GM21526 (cell line): ENCODE data around the gene SLC6A6.

Source experiments
- ATAC-seq: cut with Tn5 transposase; IDR thresholded peaks from one replicate; pipeline ENCODE4 v1.9.1; 2021; ENCODE audit warnings: moderate library complexity; ENCODE audit not compliant: unreplicated experiment, low FRiP score

Gene SLC6A6

DNA sequence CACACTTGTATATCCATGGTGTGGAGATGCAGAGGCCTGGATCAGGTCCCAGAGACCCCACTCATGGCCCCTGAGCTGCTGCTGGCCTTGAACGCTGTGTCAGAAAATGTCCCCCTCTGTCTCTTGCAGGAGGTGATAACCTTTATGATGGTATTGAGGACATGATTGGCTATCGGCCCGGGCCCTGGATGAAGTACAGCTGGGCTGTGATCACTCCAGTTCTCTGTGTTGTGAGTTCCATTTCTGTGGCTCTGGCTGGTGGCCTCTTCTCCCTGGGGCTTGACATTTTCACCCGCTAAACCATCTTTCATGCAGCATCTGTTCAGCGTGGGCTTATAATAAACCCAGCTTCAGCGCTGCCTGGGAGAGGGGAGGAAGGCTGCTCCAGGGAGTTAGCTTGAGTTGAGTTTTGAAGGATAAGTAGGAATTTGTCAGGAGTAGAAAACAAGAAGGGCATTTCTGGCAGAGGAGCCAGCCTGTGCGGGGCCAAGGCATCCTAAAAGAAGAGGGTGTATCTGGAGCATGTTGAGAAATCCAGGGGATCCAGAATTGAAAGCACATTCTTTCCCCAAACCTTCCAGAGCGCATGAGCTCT lies 76.6 kb downstream of the SLC6A6 start:
- ATAC-seq: no peak

DNA sequence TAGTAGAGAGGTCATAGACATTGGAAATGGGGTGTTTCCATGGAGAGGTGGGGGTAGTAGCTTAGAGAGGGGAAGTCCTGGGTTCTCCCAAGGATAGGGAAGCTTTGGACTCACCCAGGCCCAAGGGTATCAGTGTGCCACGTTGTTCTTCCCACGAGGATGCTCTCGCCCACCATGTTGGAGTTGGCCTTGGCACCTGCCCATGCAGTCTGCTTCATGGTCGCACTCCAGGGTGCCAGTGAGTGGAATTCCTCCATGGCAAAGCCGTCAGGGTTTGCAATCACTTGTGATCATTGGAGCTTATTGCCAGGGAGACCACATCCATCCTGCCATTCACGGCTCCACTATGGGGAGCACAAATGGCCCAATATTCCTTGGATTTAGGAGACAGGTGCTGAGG lies 77.2 kb downstream of the SLC6A6 start:
- ATAC-seq: no peak

DNA sequence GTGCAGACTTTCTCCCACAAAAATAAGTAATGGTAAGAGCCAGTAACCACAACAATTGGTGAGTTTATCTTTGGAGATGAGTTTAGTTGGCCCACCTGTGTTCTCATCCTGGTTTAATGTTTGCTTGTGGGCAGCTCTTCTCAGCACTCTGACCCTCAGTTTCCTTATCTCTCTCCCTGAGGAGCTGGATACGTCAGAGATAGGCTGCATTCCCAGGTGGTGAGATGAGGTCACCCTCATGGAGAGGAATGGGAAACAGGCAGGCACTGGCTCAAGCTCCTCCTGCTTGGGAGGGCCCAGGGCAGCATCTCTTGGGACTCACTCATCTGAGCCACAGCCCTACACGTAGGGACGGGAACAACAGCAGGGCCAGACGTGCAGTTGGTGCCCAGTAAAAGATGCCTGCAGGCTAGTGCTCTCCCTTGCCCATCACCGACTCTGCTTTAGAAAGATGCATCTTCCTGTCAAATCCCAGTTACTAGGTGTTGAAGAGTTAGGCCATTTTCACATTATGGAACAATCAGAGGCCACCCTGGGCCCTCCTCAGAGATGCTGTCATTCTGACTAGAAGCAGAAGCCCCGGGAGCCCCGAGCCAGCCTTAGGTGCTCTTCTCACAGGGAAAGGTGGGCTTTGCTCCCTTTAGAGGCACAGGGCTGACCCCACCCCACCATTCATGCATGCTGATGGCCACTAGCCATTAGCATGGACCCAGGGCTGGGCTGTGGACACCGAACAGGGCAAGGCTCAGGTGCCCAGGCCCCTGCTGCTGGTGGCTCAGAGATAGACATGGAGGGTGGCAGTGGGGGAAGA lies 78.0 kb downstream of the SLC6A6 start:
- no peak for ATAC-seq

DNA sequence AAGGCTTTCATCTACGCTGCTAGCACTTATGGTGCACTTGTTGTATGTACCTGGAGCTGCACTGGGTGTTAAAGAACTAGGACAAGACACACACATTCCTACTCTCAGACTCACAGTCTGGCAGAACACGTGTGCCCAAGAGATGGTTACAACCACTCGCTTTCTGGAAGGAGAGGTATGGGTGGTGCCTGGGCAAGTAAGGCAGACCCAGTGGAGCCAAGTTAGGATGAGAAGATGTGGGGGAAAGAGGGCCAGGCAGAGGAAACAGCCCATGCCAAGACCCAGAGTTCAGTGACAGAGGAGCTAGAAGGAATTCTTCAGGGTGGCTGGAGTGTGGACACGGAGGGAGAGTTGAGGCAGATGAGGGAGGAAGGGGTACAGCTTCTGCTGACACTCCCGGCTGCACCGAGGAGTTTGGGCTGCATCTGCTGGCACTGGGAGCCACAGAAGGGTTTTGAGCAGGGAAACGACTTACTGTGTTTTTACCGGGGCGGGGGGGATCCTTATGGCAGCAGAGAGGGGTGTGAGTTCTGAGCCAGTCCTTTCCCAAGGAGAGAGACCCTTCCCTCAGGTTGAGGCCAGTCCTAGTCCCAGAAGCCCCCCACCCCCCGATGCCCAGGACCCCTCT lies 78.7 kb downstream of the SLC6A6 start:
- ATAC-seq: no peak

DNA sequence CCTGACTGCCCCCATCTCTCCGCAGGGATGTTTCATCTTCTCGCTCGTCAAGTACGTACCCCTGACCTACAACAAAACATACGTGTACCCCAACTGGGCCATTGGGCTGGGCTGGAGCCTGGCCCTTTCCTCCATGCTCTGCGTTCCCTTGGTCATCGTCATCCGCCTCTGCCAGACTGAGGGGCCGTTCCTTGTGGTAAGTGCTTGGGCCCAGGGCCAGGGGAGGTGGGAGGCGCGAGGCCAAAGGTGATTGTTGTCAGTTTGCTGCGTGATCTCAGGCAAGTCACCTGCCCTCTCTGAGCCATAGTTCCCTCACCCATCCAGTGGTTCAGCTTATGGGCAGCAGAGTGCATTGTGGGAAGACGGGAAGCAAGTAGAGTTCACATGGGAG lies 79.2 kb downstream of the SLC6A6 start:
- ATAC-seq: no peak

DNA sequence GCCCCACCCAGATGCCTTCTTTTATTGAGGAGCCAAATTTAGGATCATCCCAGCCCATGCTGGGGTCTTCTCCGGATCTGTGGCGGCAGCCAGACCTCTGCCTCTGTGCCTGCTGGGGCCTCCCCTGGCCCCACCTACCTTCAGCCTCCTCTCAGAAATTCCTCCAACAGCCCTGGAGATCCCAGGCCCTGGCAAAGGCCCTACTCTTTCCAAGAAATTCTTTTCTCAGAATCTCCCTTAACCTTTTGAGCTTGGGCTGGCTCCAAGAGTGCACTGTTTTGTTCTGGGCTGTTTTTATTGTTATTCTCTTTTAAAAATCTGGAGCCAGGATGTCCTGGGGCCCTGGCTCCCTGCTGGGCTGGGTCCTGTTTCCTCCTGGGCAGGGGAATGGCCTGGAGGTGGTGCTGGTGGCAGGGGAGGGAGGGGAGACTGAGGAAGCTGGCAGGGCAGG lies 79.9 kb downstream of the SLC6A6 start:
- ATAC-seq: no peak

DNA sequence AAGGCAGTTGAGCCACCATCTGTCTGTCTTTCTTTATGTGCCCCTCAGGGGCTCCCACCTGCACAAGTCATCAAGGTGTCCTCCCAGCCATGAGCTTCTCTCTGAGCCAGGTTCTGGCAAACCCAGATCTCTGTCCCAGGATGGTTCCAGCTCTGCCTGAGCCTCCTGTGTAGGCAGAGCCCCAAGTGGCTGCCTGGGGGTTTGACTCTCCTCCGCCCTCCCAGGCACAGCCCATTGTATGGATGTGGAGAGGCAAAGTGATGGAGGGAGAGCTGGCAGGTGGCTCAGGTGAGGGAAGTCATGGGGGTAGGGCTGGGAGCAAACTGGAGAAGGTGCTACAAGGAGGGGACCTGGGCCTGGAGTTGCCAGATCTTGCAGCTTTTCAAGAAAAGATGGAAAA lies 80.9 kb downstream of the SLC6A6 start:
- no peak for ATAC-seq

DNA sequence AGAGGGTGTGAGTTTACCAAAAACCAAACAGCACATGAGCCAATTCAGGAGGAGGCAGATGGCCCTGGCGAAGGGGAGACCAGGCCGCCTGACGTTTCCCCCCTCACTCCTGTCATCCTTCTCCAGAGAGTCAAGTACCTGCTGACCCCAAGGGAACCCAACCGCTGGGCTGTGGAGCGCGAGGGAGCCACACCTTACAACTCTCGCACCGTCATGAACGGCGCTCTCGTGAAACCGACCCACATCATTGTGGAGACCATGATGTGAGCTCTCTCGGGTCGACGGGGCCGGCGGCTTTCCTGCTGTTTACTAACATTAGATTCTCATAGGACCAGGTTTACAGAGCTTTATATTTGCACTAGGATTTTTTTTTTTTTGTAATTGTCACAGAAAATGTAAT lies 82.3 kb downstream of the SLC6A6 start:
- no peak for ATAC-seq

DNA sequence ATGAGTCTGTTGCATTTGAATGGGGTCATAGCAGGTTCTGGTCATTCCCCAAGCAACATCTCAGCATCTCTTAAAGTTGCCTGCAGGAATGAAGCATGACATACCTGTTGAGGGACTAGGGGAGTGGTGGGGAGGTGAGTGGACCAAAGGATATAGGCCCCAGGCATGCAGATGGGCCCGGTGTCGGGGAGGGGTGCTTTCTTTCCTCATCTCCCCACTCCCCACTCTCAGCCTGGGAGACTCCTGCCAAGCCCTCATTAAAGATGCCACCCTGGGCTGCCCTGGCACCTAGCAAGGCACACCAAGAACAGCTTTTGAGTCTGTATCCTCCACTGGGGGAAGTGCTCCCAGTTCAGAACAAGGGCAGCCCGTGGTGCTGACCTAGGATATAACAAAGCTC lies 83.6 kb downstream of the SLC6A6 start:
- no peak for ATAC-seq

DNA sequence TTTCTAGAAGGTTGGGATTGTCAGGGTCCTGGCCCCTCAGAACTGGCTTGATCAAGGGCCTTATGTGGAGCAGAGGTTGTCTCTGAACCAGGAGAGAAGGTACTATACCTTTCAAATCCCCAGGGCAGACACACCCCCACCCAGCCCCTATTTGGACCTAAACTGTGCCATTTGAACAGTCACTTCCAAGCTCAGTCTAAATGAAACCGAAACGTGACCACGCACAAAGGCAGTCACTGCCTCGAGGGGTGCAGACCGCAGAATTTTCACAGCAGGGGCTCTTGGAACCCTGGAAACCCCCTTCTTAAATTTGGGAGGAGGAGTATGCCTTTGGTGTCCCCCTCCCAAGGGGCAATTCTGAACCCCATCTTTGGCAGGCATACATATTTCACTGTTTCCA lies 84.1 kb downstream of the SLC6A6 start:
- ATAC-seq: no peak

DNA sequence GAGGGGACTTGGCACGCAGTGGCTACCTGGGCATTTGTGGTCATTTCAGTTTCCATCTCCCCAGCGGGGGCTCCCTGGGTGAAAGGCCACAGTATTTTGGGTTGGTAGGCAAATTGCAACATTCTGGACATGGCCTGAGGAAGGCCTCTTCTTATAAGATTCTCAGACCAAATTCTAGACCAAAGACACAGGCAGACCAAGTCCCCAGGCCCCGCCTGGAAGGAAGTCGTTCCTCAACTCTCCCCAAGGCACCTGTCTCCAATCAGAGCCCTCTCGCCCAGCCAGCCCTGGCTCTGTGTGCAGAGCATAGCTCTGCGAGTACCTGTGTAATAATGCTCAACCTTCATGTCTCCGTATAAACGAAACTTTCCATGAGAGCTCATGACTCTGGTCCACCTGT lies 84.7 kb downstream of the SLC6A6 start:
- no peak for ATAC-seq

DNA sequence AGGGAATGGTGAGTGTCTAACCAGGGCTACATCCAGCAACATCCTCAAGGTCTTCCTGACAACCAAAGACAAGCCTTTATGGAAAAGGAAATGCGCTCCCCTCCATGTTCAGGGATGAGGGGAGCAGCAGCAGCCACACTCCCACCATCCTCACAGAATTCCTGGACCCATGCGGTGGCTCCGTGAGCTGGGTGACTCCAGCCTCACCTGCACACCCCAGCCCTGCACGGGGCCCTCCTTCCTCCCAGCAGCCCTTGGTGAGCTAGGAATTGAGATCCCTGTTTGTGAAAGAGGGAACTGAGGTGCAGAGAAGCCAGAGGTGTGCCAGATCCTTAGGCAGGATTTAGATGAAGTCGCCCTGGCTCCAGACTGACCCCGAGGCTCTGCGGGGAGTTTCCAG lies 85.4 kb downstream of the SLC6A6 start:
- no peak for ATAC-seq

DNA sequence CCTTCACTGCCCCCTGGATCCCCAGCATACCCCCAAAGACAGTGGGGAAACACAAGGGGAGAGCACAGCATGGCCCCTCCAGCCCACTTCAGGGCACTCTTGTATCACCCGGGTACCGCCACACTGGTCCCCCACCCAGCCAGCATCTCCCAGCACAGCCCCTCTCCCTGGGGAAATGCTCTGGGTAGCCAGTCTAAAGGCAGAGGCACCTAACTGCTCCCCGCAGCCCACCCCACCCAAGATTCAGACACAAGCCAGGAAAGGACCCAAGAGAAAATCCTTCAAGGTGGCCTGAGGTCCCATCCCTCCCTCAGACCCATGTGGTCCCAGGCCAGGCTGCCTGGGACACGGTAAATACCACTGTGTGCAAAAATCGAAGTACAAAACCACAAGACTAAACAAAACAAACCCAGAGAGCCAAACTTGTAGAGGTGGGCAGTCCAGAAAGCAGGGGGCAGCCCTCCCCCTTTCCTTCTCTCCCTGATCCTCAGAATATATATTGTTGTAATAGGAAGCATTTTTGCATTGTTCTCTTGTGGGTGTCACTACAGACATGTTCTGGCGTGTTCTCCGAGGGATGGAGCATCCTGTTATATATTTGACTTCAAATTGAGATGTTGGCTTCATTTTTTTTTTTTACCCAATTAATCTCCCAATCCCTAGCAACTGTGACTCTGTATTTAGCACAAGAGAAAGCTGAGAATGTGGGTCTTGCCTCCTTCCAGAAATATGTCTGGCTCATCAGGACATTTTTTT lies 86.1 kb downstream of the SLC6A6 start:
- no peak for ATAC-seq

DNA sequence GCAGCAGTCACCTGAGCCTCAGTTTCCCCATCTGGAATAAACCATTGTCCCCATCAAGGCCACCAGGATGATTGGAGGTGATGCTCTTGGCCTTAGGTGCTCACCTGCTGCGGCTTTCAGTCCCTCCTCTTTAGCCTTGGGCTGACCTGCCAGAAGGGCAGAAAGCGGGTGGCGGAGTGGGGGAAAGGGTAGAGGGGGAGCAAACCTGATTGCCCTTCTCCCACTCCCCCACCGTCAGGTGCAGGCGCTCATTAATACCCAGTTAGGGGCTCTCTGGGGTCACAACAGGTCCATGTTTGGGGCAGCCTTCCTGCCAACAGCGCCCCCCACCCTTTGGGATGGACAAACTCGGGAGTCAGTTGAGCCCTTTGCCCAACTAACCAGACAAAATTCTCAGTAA lies 87.2 kb downstream of the SLC6A6 start:
- no peak for ATAC-seq

DNA sequence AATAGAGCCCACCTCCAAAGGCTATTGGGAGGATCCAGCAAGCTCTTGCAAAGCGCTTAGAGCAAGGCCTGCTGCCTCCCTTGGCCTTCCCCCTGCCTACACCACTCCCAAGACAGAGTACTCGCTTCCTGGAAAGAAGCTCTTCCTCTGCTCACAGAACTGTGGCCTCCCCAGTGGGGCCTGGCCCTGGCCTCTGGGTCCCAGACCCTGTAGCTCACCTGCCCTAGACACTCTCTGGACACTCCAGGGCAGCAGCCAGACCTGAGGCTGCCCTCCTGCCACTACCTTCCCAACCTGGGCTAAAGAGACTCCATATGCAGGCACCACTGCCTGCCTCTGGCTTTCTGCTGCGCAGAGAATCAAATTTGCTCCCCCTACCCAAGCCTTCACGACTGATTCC lies 87.8 kb downstream of the SLC6A6 start:
- ATAC-seq: no peak

DNA sequence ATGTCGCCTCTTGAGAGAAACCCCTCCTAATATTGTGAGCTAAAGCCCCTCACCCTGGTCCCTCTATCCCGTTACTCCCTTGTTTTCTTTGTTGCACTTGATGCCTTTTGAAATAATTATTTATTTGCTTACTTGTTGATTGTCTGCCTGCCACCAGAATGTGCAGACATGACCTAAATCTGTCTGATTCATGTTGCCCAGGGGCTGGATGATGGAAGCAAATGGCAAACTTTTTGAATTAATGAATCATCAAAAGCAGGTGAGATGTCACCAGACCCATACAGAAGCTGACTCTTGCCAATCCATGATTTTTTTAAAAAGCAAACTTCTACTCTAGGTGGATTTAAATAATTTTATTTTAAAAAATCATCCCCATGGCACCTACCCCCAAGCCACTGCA lies 88.4 kb downstream of the SLC6A6 start:
- no peak for ATAC-seq

DNA sequence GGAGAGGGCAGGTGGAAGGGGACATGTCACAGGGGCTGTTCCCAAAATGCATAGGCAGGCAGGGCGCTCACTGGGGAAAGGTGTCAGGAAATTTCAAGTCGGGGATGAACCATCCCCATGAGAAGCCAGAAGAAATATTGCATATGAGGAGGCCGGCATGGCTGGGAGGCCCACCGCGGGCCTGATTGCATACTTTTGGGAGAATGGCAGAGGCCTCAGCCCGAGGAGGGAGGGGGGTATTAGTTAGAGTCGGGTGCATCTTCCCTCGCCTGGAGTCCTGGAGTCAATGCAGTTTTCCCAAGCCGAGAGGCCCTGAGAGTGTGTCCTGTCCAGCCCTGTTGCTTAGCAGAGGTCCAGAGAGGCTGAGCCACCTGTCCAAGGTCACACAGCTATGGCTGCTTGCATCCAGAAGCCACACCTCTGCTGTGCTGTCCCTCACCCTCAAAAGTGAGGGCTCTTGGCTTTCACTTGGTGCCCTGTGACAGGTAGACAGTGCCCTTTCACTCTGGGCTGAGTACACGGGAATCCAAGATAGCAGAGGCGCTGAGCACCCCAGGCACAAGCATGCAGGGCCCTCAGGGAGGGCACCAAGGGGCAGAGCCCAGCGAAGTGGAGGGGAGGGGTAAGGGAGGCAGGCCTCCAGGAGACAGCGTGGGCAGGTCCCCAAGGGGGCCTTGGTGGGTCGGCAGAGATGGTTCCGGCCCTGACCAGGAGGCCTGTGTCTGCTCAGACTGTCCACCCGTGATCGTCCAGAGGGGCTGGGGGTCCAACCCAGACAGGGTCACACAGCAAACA lies 89.2 kb downstream of the SLC6A6 start:
- ATAC-seq: no peak

DNA sequence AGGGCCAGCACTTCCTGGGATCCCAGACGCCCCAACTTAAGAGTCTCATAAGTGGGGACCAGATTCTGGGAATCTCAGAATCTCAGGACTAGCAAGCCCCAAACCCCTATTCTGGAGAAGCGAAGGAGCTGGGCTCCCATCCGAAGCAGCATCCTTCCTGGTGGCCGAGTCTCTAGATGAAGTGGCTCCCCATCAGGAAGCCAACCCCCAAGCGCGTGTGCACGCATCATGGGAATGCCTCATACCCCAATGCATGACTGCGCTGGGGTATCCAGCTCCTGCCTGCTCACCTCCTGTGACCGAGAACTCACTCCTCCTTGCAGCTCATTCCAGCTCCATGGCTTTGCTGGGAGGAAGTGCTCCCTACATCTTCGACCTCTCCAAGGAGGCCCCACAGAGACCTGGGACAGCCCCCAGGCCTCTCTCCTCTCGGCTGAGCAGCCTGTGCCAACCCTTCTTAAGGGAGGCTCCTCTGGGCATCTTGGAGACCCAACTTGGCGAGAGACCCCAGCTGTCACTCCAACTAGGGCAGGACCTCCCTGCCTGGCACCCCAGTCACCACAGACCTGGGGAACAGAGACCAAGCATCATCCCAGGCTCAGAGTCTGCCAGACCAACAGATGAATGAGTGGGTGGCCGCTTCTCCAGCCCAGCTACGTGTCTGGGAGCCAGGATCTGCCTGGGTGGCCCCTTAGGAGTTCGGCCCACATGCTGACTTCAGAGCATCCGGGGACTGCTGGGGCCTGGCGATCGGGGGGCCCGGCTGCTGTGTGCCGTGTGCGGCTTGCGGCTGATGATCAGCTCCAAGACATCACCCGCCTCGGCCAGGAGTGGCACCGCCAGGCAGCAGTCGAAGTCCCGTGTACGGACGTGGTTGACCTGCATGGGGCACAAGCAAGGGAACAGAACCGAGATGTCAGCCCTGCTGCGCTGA lies 90.8 kb downstream of the SLC6A6 start:
- ATAC-seq: no peak

DNA sequence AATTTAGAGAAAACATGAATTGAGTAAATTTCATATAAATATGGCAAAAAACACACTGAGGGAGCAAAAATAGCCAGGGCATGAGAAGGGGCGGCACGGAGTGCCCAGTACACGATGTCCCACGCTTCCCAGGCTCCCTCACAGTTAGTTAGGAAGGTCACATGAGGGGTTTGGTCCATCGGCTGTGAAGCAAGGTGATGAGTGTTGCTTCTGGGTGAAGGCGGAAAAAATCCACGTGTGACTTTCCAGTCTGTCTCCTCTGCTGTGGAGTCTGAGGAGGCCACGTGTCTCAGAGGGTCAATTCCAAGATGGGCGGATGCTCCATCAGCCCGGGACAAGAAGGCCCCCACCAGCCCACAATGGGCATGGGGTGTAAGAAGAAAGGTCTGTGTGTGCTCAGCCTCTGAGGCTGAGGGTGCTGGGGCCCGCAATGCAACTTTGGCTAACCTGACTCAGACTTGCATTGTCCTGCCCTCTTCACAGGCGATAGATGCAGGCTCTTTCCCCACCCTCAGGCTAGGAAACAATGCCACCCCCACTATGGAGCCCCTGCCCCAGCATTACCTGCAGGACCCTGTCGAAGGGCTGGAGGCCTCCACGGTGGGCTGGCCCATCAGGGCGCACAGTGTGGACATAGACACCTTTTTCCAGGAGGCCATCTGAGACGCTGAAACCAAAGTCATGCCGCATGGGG lies 92.0 kb downstream of the SLC6A6 start:
- ATAC-seq: no peak
